Epithelial cell of proximal tubule (primary cell): Measurements from ENCODE around the gene CLASP1. TPM values are rescaled to one million over a fixed set of nuclear protein-coding genes. Genes with fewer than 3 reads are reported as not detected.

Experiments
- DNase-seq: peaks from one replicate; pipeline ENCODE4 v3.0.0-alpha.2; 2011; ENCODE audit warnings: low read depth
- H3K4me3 ChIP-seq: 2 replicates; pipeline ENCODE4 v1.5.1; 2011; ENCODE audit warnings: low read depth, mild to moderate bottlenecking, low read length
- total RNA-seq: library from RNA; depleted of rRNA; stranded (reverse); fragments of >200 nt; gene quantifications from 2 replicates; pipeline ENCODE4 v1.2.3, GENCODE V29; 2015
- TF ChIP-seq, protein P1 (sequence below): conservative IDR thresholded peaks from 2 replicates; pipeline ENCODE4 v1.5.1; 2012; ENCODE audit warnings: low read depth, mild to moderate bottlenecking, low read length

CLASP1 gene
- total RNA-seq, 1 donor from 2014 or later, result 35.0 TPM

- DNase-seq, result no peak
- TF ChIP-seq, protein P1, sequence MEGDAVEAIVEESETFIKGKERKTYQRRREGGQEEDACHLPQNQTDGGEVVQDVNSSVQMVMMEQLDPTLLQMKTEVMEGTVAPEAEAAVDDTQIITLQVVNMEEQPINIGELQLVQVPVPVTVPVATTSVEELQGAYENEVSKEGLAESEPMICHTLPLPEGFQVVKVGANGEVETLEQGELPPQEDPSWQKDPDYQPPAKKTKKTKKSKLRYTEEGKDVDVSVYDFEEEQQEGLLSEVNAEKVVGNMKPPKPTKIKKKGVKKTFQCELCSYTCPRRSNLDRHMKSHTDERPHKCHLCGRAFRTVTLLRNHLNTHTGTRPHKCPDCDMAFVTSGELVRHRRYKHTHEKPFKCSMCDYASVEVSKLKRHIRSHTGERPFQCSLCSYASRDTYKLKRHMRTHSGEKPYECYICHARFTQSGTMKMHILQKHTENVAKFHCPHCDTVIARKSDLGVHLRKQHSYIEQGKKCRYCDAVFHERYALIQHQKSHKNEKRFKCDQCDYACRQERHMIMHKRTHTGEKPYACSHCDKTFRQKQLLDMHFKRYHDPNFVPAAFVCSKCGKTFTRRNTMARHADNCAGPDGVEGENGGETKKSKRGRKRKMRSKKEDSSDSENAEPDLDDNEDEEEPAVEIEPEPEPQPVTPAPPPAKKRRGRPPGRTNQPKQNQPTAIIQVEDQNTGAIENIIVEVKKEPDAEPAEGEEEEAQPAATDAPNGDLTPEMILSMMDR, result peak; percentile 79
Measured at GRCh38 chr2:121297217-121297830, 351.9 kb downstream of the CLASP1 start.

DNA sequence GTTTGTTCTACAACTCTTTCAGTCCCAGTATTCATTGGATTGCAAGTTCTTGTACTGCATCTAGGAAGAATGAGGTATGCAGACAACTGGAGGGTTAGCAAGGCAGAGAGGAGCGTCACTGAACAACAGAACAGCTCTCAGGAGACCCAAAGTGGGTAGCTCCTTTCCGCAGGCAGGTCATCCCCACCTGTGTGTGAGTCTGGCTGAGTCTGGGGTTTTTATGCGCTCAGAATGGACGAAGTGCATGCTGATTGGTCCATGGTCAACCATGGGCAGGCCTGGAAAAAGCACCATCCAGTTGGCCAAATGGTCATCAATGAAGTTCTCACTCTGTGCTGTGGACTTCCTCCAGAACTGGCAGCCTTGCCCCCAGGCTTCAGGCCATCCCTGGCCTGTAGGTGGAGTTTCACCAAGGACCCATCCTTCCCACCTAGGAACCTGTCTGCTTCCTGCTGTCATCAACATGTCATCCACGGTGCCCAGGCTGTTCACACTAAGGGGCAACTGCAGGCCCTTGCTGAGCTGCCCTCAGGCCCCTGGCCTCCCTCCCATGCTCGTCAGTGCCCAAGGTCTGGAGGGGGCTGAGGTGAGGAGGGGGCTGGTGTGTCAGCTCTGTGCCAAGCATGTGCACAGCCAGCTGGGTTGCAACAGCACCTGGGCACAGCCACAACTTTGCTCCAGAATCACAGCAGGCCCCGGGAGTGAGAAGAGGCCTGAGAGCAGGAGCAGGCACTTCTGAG lies 353.2 kb downstream of the CLASP1 start:
- TF ChIP-seq, protein P1, result no peak
- no peak for DNase-seq
- no peak overlapping the region for H3K4me3 ChIP-seq

More at GRCh38 chr2:121297217-121297830, 351.9 kb downstream of the CLASP1 start:
- H3K4me3 ChIP-seq, result no peak overlapping the region

DNA sequence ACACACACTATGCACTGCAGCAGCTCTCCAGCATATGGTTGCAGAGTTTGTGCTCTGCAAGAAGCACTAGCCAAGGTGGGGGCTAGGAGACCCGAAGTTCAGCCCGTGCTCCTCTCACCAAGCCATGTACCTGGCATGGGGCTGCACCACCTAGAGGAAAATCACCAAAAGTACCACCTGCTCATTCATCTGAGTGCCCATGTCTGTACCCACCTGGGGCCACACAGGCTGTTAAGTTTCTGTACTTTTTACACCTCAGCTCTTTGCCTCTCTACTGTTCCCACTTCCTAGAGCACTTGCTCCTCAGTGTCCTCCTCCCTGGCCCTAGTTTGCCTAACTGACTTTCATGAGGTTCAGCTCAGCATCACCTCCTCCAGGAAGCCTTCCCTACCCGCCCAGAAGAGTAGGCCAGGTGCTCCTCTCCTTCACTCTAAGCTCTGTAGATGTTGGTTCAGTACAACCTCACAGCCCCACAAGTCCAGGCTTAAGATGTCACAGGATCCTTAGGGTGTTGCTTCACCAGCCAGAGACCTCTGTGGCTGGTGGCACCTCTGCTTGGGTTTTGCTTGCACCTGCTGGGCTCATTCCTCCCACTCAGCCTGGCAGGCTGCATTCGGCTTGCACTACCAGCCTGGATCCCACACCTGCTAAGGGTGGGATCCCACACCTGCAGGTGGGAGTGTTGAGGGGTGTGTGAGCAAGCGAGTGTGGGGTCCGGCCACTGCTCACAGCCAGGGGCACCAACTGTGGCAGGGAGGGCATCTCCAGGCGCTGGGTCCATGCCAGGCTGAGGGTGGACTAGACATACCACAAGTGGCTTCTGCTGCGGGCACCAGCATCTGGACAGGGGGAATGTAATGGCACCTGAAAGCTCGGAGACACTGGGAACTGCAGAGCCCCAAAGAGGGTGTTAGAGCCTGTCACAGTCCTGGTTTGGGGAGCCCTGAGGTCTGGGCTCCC lies 354.1 kb downstream of the CLASP1 start:
- TF ChIP-seq, protein P1, result peak; percentile 23
- no peak for DNase-seq
- no peak overlapping the region for H3K4me3 ChIP-seq

GRCh38 chr2:121293450-121294325 lies 355.6 kb downstream of the CLASP1 start:
- TF ChIP-seq, protein P1, result no peak
- H3K4me3 ChIP-seq, result no peak overlapping the region
- DNase-seq, result no peak

GRCh38 chr2:121291251-121291580 lies 358.0 kb downstream of the CLASP1 start:
- TF ChIP-seq, protein P1, result no peak
- DNase-seq, result no peak
- no peak overlapping the region for H3K4me3 ChIP-seq

- DNase-seq, result no peak
- no peak overlapping the region for H3K4me3 ChIP-seq
- TF ChIP-seq, protein P1, result no peak
Measured at GRCh38 chr2:121289271-121289670, 360.0 kb downstream of the CLASP1 start.
